Fibroblast of villous mesenchyme (primary cell): ENCODE measurements around the gene TSPAN3. TPM values are rescaled to one million over a fixed set of nuclear protein-coding genes. Genes with fewer than 3 reads are reported as not detected.

ENCODE experiments used
- DNase-seq: peaks from one replicate; pipeline ENCODE4 v3.0.0-alpha.2; 2010; ENCODE audit warnings: low read depth
- H3K4me3 ChIP-seq: 2 replicates; pipeline ENCODE4 v1.5.1; 2011; ENCODE audit warnings: low read depth, mild to moderate bottlenecking, low read length
- total RNA-seq: library from RNA; depleted of rRNA; stranded (reverse); fragments of >200 nt; gene quantifications from 2 replicates; pipeline ENCODE4 v1.2.3, GENCODE V29; 2012
- TF ChIP-seq, protein P1 (sequence below): IDR thresholded peaks from 2 replicates; pipeline ENCODE4 v1.5.1; 2012; ENCODE audit warnings: low read depth, mild to moderate bottlenecking, low read length; ENCODE audit not compliant: insufficient read depth

TSPAN3 gene
- total RNA-seq, 1 donor, result 203 TPM

DNA sequence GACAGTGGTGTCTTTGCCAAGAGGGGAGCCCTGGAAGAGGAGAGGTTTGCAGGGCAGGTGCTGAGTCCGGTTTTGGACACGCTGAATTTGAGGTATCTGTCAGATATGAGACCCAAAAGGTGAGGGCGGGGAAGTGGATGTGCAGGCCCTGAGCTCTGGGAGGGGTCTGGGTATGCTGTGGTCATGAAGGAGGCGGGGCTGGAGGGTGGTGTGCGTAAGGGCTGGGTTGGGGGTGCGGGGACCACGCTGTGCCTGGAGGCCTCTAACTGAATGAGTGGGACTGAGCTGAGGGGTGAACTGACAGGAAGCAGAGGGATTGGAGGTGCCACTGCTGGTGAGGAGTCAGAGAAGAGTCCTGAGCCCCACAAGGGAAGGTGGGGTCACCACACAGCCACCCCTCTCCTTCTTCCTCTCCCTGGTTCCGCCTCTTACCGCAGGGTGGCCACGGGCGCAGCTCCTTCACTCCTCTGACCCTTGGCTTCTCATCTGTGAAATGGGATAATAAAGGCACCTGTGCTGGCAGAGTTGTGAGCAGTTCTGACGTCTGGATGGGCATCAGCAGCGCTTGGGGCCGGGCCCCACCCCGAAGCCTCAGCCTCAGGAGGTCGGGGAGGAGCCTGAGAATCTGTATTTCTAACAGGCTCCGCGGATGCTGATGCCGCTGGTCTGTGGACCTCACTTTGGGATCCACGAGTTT, 47.2 kb downstream of the TSPAN3 start:
- TF ChIP-seq, protein P1, sequence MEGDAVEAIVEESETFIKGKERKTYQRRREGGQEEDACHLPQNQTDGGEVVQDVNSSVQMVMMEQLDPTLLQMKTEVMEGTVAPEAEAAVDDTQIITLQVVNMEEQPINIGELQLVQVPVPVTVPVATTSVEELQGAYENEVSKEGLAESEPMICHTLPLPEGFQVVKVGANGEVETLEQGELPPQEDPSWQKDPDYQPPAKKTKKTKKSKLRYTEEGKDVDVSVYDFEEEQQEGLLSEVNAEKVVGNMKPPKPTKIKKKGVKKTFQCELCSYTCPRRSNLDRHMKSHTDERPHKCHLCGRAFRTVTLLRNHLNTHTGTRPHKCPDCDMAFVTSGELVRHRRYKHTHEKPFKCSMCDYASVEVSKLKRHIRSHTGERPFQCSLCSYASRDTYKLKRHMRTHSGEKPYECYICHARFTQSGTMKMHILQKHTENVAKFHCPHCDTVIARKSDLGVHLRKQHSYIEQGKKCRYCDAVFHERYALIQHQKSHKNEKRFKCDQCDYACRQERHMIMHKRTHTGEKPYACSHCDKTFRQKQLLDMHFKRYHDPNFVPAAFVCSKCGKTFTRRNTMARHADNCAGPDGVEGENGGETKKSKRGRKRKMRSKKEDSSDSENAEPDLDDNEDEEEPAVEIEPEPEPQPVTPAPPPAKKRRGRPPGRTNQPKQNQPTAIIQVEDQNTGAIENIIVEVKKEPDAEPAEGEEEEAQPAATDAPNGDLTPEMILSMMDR, result no peak
- no peak overlapping the region for H3K4me3 ChIP-seq
- DNase-seq, result no peak

DNA sequence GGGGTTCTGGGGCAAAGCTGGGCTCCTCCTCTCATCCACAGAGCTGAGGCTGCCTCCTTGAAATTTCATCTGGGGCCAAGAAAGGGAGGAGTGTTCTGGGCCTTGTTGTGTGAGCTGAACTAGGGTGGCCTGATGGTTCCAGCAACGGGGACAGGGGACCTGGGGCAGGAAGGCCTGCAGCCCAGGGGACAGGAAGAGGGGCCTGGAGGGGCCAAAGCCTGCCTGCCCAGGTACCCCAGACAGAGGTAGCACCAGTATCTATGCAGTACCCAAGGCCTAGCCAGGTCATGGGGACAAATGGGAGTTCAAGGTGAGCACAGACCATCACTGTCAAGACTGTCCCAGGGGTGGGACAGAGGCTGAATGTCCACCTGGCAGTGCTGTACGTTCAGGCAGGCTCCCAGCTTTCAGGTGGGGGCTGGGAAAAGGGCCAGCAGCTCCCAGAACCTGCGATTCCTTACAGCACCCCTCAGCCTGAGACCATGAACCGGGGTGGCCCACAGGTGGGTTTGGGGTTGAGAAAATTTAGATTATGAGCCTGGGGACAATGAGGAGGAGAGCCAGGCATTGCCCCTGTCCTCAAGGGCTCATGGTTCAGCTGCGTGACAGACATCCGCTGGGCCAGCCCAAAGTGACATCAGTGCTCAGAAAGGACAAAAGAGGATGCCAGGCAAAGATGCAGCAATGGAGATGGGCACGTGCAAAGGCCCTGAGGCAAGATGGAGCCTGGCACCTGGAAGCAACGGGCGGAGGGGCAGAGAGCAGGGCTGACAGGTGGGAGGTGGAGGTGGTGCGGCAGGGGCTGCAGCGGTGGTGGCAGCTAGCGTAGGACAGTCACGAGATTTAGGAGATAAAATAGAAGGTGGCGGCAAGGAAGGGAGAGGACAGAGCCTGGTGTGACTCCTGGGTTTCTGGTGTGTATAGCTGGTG, 48.0 kb downstream of the TSPAN3 start:
- TF ChIP-seq, protein P1, result no peak
- no peak for DNase-seq
- no peak overlapping the region for H3K4me3 ChIP-seq

DNA sequence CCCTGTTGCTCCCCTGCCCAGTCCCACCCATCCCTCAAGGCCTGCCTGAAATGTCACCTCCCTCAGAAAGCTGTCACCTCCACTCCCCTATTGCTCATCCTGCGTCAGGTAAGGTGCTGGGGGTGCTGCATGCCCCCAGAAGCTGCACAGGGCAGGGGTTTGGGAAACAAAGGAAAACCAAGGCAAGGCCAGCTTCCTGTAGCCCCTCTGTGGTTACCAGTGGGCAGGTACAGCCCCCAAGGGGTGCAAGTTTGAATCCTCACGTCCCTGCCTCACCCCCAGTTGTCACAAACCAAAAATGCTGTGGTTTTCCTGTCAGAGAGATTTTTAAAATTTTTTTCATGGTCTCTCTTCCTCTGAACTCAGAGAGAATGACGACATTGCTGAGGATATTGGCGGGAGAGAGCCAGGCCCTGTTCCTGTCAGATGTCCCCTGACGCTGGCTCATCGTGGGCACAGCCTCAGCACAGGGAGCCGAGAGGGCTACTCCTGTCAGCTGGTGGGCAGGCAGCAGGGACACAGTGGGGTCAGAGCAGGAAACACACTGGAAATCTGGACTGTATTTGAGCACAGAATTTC, 49.0 kb downstream of the TSPAN3 start:
- H3K4me3 ChIP-seq, result no peak overlapping the region
- DNase-seq, result peak; percentile 26
- TF ChIP-seq, protein P1, result no peak

DNA sequence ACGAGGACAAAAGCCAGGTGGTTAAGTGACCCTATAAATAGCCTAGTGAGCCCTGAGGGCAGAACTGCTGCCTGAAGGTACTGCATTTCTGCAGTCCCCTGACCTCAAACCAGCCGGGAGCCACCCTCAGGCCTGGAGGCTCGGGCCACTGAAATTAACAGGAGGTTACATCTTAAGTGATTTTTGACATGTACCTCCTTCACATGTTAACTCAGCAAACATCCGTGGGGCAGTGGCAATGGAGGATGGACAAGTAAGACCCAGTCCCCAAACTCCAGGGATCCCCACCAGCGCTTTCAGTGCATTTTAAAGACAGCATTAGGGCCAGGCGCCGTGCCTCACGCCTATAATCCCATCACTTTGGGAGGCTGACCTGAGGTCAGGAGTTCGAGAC, 49.8 kb downstream of the TSPAN3 start:
- DNase-seq, result no peak
- H3K4me3 ChIP-seq, result no peak overlapping the region
- TF ChIP-seq, protein P1, result no peak

DNA sequence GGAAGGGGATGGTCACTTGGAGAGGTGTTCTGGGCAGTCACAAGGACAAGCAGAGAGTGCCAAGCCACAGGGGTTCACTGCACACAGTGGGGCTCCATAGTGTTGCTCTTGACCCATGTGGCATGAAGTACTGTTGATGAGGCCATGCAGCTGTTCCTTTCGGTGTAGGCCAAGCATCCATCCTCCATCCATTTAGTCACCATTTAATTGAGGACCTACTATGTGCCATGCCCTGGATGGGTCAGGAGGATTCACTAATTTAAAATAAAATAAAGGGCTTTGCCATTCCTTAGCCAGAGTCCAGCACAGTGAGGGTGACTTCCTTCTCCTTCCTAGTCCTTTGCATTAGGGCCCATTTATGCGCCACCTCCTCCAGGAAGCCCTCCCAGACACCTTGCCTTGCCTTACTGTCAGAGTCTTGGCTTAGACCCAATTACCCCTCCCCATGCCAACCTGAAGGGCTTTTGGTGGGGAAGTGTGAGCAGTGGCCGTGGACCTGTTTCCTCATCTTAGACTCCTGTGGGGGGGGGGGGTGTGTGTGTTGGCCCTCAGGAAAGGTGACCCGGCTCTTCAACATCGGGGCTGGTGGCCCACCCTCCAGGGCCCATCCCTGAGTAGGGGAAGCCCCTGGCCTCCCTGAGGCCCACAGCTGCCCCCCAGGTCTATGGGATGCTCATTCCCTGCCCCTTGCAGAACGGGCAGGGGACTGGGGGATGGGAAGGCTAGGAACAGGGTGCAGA, 50.4 kb downstream of the TSPAN3 start:
- H3K4me3 ChIP-seq, result no peak overlapping the region
- no peak for DNase-seq
- TF ChIP-seq, protein P1, result no peak
